HT-29 (cell line): ENCODE results near the gene ZFP90. TPM values are rescaled to one million over a fixed set of nuclear protein-coding genes. Genes with fewer than 3 reads are reported as not detected.
A peak's percentile ranks its signal among the peaks of the same experiment; 100 is the strongest.
"Not testable (repeated sequence)": the region's sequence is repeated elsewhere in the genome, so short reads cannot be mapped to it uniquely, and the experiment has no call there.

Source experiments
- DNase-seq: peaks from one replicate; pipeline ENCODE4 v3.0.0-alpha.2; 2015; ENCODE audit warnings: low spot score
- total RNA-seq: library from RNA; depleted of rRNA; stranded (reverse); fragments of >200 nt; shearing (Covaris generic); gene quantifications from 2 replicates; pipeline ENCODE4 v1.2.3, GENCODE V29; 2014; rRNA removed

The ZFP90 gene
- 8.3 and 9.3 TPM in 2 replicates for total RNA-seq

DNA sequence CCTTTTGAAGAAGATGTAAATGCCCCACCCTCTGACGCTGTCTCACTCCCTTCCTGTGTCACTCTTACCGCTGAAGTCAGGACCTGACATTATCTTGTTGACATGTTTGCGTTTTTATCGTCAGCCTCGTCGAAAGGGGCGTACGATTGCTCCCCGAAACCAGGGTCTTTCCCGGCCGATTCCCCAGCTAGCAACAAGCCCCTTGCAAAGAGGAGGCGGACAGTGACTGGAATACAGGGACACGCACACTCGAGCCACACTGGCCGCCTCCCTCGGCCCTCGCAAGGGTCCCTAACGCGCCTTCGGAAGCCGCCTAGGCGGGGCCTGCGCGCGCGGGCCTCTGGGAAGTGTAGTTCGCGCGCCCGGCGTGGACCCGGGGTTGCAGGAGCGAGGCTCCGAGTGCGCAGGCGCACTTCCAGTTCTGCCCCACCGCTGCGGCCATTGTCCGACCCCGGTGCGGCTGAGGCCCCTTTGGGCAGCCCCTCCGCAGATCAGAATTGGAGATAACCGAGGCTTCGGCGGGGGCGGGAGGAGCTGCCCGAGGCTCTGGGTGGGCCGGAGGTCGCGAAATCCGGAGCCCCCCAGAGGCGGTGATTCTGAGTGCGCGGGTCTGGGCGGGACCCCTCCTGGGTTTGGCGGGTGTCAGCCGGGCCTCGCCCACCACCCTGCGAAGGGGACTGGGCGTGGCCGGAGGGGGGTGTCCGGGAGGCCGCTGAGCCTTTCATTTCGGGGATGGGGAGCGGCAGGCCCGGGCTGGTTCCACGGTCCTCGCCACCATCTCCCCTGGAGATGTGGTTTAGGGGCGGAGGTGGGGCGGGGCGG lies at the start of gene ZFP90:
ZFP90 (plus strand) TSS at position 412 of the 822 bp plus-strand sequence. CDS start 502 bp downstream, outside the sequence.
- peak; percentile 84 for DNase-seq

GRCh38 chr16:68490358-68490757 lies 48.7 kb upstream of the ZFP90 start:
- no peak for DNase-seq

- peak; percentile 89 for DNase-seq
These were observed 48.1 kb upstream of the ZFP90 start for GRCh38 chr16:68490829-68491575.

GRCh38 chr16:68491576-68491950 lies 47.5 kb upstream of the ZFP90 start:
- DNase-seq, result no peak

GRCh38 chr16:68492151-68492542 lies 46.9 kb upstream of the ZFP90 start:
- DNase-seq, result peak; percentile 34

- peak; percentile 92 for DNase-seq
These were observed 46.3 kb upstream of the ZFP90 start for GRCh38 chr16:68492543-68493411.

- DNase-seq, result no peak
These were observed 45.5 kb upstream of the ZFP90 start for GRCh38 chr16:68493412-68494070.

DNA sequence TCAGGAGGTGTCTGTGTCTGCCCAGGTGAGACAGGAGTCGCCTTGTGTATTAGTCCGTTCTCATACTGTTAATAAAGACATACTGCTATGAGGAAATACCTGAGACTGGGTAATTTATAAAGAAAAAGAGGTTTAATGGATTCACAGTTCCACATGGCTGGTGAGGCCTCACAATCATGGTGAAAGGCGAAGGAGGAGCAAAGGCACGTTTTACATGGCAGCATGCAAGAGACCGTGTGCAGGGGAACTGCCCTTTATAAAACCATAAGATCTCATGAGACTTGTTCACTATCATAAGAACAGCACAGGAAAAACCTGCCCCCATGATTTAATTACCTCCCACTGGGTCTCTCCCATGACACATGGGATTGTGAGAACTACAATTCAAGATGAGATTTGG lies 44.8 kb upstream of the ZFP90 start:
- DNase-seq, result not testable (repeated sequence)

- no peak for DNase-seq
These were observed 42.4 kb upstream of the ZFP90 start for GRCh38 chr16:68496689-68497088.

DNA sequence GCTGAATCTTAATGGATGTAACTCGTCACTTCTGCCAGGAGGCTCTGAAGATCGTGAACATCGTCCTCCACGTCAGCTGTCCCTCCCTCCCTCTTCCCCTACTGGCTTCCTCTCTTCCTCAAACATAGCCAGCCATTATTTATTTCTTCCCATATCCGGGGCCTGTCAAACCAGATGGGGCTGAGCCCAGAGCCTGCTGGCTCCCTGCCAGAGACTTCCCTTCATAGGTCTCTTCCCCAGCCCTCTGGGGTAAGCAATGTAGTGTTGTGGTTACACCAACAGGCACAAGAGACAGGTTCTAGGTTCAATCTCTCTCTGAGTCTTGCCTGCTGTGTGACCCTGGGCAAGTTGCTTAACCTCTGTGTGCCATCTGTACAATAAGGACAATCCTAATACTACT lies 40.1 kb upstream of the ZFP90 start:
- peak; percentile 87 for DNase-seq

- DNase-seq, result peak; percentile 28
These were observed 35.8 kb upstream of the ZFP90 start for GRCh38 chr16:68503334-68503733.

- no peak for DNase-seq
These were observed 35.0 kb upstream of the ZFP90 start for GRCh38 chr16:68504066-68504465.

- DNase-seq, result no peak
These were observed 32.6 kb upstream of the ZFP90 start for GRCh38 chr16:68506331-68507053.

DNA sequence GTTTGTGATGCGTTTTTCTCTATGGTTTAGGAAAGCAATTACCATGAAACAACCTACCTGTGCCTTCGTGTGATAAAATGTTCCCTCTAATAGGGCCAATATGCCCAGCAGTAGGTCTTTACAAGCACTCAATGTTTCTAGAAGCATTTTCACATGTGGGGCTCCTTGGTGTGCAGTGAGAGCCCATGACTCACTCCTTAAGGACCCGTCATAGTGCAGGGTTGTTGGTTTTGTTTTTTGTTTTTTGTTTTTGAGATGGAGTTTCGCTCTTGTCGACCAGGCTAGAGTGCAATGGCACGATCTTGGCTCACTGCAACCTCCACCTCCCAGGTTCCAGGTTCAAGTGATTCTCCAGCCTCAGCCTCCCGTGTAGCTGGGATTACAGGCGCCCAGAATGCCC lies 31.1 kb upstream of the ZFP90 start:
- DNase-seq, result no peak

DNA sequence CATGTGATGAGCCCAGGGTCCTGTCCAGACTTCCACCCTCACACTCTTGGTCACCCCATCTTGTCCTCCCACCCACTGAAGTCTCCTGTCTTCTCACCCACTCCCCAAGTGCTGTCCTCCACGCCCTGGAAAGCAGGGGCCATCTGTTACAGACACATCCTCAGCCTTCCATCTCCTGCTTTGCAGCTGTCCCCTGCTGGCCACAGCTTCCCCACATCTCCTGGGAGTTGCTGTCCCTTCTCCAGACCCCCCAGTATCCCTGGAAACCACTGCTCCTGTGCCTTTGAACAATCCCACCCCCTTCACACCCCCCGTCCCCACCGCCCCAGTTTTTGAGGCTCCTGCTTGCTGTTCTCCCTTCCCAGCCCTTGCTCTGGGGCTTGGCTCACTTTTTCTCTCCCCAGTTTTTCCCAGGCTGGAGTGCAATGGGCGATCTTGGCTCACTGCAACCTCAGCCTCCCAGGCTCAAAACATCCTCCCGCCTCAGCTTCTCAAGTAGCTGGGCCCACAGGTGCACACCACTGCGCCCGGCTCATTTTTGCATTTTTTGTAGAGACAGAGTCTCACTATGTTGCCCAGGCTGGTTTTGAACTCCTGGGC lies 30.4 kb upstream of the ZFP90 start:
- DNase-seq, result no peak

- no peak for DNase-seq
These were observed 29.7 kb upstream of the ZFP90 start for GRCh38 chr16:68509381-68509780.

- no peak for DNase-seq
These were observed 28.3 kb upstream of the ZFP90 start for GRCh38 chr16:68510775-68511174.

GRCh38 chr16:68512183-68512582 lies 26.9 kb upstream of the ZFP90 start:
- no peak for DNase-seq

- no peak for DNase-seq
These were observed 26.3 kb upstream of the ZFP90 start for GRCh38 chr16:68512742-68513141.

DNA sequence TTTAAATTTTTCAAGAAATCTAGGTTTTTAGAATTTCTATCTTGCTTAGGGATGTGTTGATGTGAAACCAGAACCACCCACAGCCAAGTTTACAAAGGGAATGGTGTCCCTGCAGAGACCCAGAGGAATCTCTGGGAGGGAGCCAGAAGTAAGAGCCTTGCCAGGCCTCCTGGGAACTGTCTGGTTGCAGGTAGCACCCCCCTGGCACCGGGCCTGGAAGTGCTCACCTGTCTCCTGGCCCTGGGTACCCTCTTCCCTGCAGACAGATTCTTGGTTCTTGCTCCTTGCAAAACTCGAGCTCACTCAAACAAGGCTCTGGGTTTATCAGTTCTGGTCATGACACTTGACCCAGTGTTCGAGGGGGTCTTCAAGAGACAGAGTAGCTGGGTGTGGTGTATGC lies 24.6 kb upstream of the ZFP90 start:
- DNase-seq, result no peak
